SK-N-SH (cell line): Measurements from ENCODE around the gene TRHDE. TPM values are rescaled to one million over a fixed set of nuclear protein-coding genes. Genes with fewer than 3 reads are reported as not detected.

Experiments
- CTCF ChIA-PET: fragments of 300-600, 350-600 bp; formaldehyde crosslinking; extraction: SDS; loops from one replicate; lab custom pipeline; 2021; lab: Yijun Ruan, JAX
- POLR2A ChIA-PET: fragments of 350-600 bp; sonication (Branson Sonifier 250); formaldehyde crosslinking; extraction: SDS; loops from one replicate; lab custom pipeline; 2020; ENCODE audit warnings: antibody characterized with exemption, inconsistent platforms; lab: Yijun Ruan, JAX
- DNase-seq: peaks from one replicate; pipeline ENCODE4 v3.0.0; 2012
- H2AFZ ChIP-seq: fragments of 200-600 bp; sonication (generic); 2 replicates; pipeline ENCODE4 v1.8.1; 2016; ENCODE audit warnings: antibody characterized with exemption, mild to moderate bottlenecking, low read depth
- H3F3A ChIP-seq: fragments of 200-600 bp; sonication (generic); replicated peaks from 2 replicates; pipeline ENCODE3; 2016; ENCODE audit warnings: antibody characterized with exemption, mild to moderate bottlenecking; ENCODE audit not compliant: insufficient read depth
- H3K27ac ChIP-seq, 2 experiments: fragments of 200-500 bp in 1 of 2; fragments of 200-600 bp in 1 of 2; sonication (Bioruptor generic) in 1 of 2; sonication (generic), shearing (Covaris generic) in 1 of 2; 2 replicates each; pipeline versions ENCODE4 v1.5.1 to v1.6.1; 2014 to 2016; ENCODE audit warnings: low read depth in 2 of 2, inconsistent platforms in 1 of 2, low read length in 1 of 2, mild to moderate bottlenecking in 1 of 2, mixed read lengths in 1 of 2
- H3K27me3 ChIP-seq: fragments of 200-600 bp; sonication (generic), shearing (Covaris generic); 2 replicates; pipeline ENCODE4 v1.6.1; 2016; ENCODE audit warnings: mixed run types; ENCODE audit not compliant: insufficient read depth
- H3K36me3 ChIP-seq, 2 experiments: fragments of 200-500 bp in 1 of 2; fragments of 200-600 bp in 1 of 2; sonication (Bioruptor generic) in 1 of 2; sonication (generic) in 1 of 2; replicated peaks in 1 of 2; 2 replicates each; pipeline versions ENCODE3 to v1.5.1; 2014 to 2016; ENCODE audit warnings: low read length in 1 of 2, mild to moderate bottlenecking in 1 of 2; ENCODE audit not compliant: insufficient read depth in 2 of 2, control insufficient read depth in 1 of 2
- H3K4me1 ChIP-seq, 2 experiments: fragments of 200-500 bp in 1 of 2; fragments of 200-600 bp in 1 of 2; sonication (Bioruptor generic) in 1 of 2; sonication (generic), shearing (Covaris generic) in 1 of 2; 2 replicates each; pipeline versions ENCODE4 v1.5.1 to v1.6.1; 2014 to 2016; ENCODE audit warnings: low read depth in 1 of 2, low read length in 1 of 2, mixed run types in 1 of 2; ENCODE audit not compliant: insufficient read depth in 2 of 2, control insufficient read depth in 1 of 2
- H3K4me2 ChIP-seq: fragments of 200-600 bp; sonication (generic), shearing (Covaris generic); 2 replicates; pipeline ENCODE4 v1.6.1; 2017; ENCODE audit warnings: mixed run types
- H3K4me3 ChIP-seq, 2 experiments: fragments of 200-500 bp in 1 of 2; fragments of 200-600 bp in 1 of 2; sonication (Bioruptor generic) in 1 of 2; sonication (generic), shearing (Covaris generic) in 1 of 2; 2 replicates each; pipeline versions ENCODE4 v1.5.1 to v1.8.1; 2014 to 2016; ENCODE audit warnings: low read depth in 2 of 2, inconsistent platforms in 1 of 2, low read length in 1 of 2, mild to moderate bottlenecking in 1 of 2, mixed read lengths in 1 of 2, moderate library complexity in 1 of 2
- H3K79me2 ChIP-seq: fragments of 200-600 bp; sonication (generic); 2 replicates; pipeline ENCODE4 v1.8.1; 2017; ENCODE audit warnings: mild to moderate bottlenecking; ENCODE audit not compliant: insufficient read depth
- H3K9ac ChIP-seq: fragments of 200-600 bp; sonication (generic); 2 replicates; pipeline ENCODE4 v1.6.1; 2017; ENCODE audit warnings: mixed run types
- H3K9me2 ChIP-seq: fragments of 200-600 bp; sonication (generic); 2 replicates; pipeline ENCODE4 v1.6.1; 2017; ENCODE audit warnings: mixed run types
- H3K9me3 ChIP-seq: fragments of 200-600 bp; sonication (generic); 2 replicates; pipeline ENCODE4 v1.6.1; 2017; ENCODE audit warnings: mixed run types, mild to moderate bottlenecking, moderate library complexity
- H4K20me1 ChIP-seq: fragments of 200-600 bp; sonication (generic); 2 replicates; pipeline ENCODE4 v1.6.1; 2017; ENCODE audit warnings: mild to moderate bottlenecking, mixed run types; ENCODE audit not compliant: insufficient read depth
- CHD2 ChIP-seq: fragments of 150-350 bp; IDR thresholded peaks from 2 replicates; pipeline ENCODE4 v1.6.1; 2018; ENCODE audit warnings: low read length; ENCODE audit not compliant: partially characterized antibody
- EP300 ChIP-seq, 2 experiments: IDR thresholded peaks; 2 replicates each; pipeline versions ENCODE4 v1.4.0 to v1.6.1; 2012; ENCODE audit warnings: borderline replicate concordance in 1 of 2, low read depth in 1 of 2, low read length in 1 of 2
- EZH2phosphoT487 ChIP-seq: fragments of 200-600 bp; sonication (generic); IDR thresholded peaks from 2 replicates; pipeline ENCODE4 v1.6.1; 2017; ENCODE audit warnings: low read depth, mixed run types, mild to moderate bottlenecking, antibody characterized with exemption, moderate library complexity, borderline replicate concordance
- FOXM1 ChIP-seq: IDR thresholded peaks from 2 replicates; pipeline ENCODE4 v1.4.0; 2012; ENCODE audit warnings: low read depth, mild to moderate bottlenecking
- GABPA ChIP-seq: IDR thresholded peaks from 2 replicates; pipeline ENCODE4 v1.4.0; 2012; ENCODE audit warnings: low read depth, mild to moderate bottlenecking
- MAX ChIP-seq: IDR thresholded peaks from 2 replicates; pipeline ENCODE4 v1.4.0; 2012; ENCODE audit warnings: low read depth
- MXI1 ChIP-seq: IDR thresholded peaks from 2 replicates; pipeline ENCODE4 v1.6.1; 2012; ENCODE audit warnings: mild to moderate bottlenecking, low read depth, low read length, improper control_type of control experiment
- NFIC ChIP-seq: IDR thresholded peaks from 2 replicates; pipeline ENCODE4 v1.4.0; 2012; ENCODE audit warnings: borderline replicate concordance
- PBX3 ChIP-seq: IDR thresholded peaks from 2 replicates; pipeline ENCODE4; 2012
- POLR2AphosphoS5 ChIP-seq: IDR thresholded peaks from 2 replicates; pipeline ENCODE4 v1.6.1; 2012; ENCODE audit warnings: low read depth, low read length
- RAD21 ChIP-seq: IDR thresholded peaks from 2 replicates; pipeline ENCODE4 v1.6.1; 2012; ENCODE audit warnings: mild to moderate bottlenecking, low read length
- RCOR1 ChIP-seq: fragments of 150-350 bp; IDR thresholded peaks from 2 replicates; pipeline ENCODE4 v1.6.1; 2017; ENCODE audit warnings: antibody characterized with exemption, low read length
- REST ChIP-seq: IDR thresholded peaks from 2 replicates; pipeline ENCODE4 v1.6.1; 2012; ENCODE audit warnings: mild to moderate bottlenecking, low read depth, low read length, moderate library complexity
- SMC3 ChIP-seq: IDR thresholded peaks from 2 replicates; pipeline ENCODE4 v1.6.1; 2012; ENCODE audit warnings: low read depth, low read length, improper control_type of control experiment
- TAF1 ChIP-seq: IDR thresholded peaks from 2 replicates; pipeline ENCODE4 v1.6.1; 2012; ENCODE audit warnings: low read depth, mild to moderate bottlenecking, low read length, moderate library complexity, borderline replicate concordance
- TEAD4 ChIP-seq: IDR thresholded peaks from 2 replicates; pipeline ENCODE4 v1.4.0; 2012; ENCODE audit warnings: mild to moderate bottlenecking, borderline replicate concordance; ENCODE audit not compliant: insufficient read depth
- YY1 ChIP-seq: IDR thresholded peaks from 2 replicates; pipeline ENCODE4 v1.4.0; 2012; ENCODE audit warnings: low read depth, mild to moderate bottlenecking
- ZBTB33 ChIP-seq: IDR thresholded peaks from 2 replicates; pipeline ENCODE4 v1.4.0; 2012; ENCODE audit warnings: low read depth, borderline replicate concordance
- WGBS: methylation state at CpG from one replicate; pipeline ENCODE4 v1.1.6; 2017; ENCODE audit warnings: low lambda C conversion rate; 5-methylcytosine and 5-hydroxymethylcytosine counted together
- polyA plus RNA-seq, 3 experiments: library from polyadenylated mRNA; depleted of rRNA; stranded (reverse); fragments of >200 nt; gene quantifications; 2 replicates each; pipeline ENCODE4 v1.2.3, GENCODE V29; 2012
- TF ChIP-seq, protein P1 (sequence below): IDR thresholded peaks from 2 replicates; pipeline ENCODE4 v1.4.0; 2012; ENCODE audit warnings: low read depth, borderline replicate concordance

TRHDE gene
- polyA plus RNA-seq, 1 of the 3 experiments (the other 2 are of a cell fraction): 0.46 TPM

DNA sequence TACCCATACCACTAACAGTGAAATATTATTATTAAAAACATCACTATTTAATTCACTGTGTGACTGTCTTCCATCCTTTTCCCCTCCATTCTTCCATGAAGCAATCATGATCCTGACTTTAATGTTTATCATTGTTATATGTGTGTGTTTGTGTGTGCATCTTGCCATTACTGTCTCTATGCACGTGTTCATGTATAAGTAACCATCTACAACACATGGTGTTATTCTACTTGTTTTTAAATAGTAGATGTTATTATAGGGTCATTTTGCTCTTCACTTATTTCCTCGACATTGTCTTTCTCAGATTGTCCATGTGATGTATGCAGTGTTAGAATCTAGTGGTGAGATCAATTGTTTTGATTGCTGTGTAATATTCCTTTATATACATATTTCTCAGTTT is 195.8 kb downstream of the TRHDE start:
- Histone ChIP-seq H3K79me2 (no peaks in the 10 kb centered on the region), H4K20me1 (no peaks in the 10 kb centered on the region), H3K27ac (no peak overlapping the region), H3F3A (no peaks in the 10 kb centered on the region), H3K9me2 (no peaks in the 10 kb centered on the region), H3K36me3 (no peaks in the 10 kb centered on the region), H3K9me3 (no peaks in the 10 kb centered on the region), H3K4me1 (no peaks in the 10 kb centered on the region), H3K27me3 (no peaks in the 10 kb centered on the region), H2AFZ (no peak overlapping the region), H3K9ac (no peak overlapping the region), H3K4me3 (no peak overlapping the region), H3K4me2 (no peak overlapping the region)
- CTCF ChIA-PET: no interaction called here
- POLR2A ChIA-PET: no interaction called here
- WGBS: 29% methylated on average over 2 of the region's 2 CpGs
- no peak for DNase-seq
- no peak for TF ChIP-seq PBX3
- no peak for TF ChIP-seq MAX
- TF ChIP-seq CHD2: no peak
- no peak for TF ChIP-seq NFIC
- no peak for TF ChIP-seq YY1
- no peak for TF ChIP-seq RAD21
- TF ChIP-seq EZH2phosphoT487: no peak
- TF ChIP-seq SMC3: no peak
- TF ChIP-seq TEAD4: no peak

- no peaks in the 10 kb centered on the region for H3K9me3 ChIP-seq
- no peak overlapping the region for H3K9ac ChIP-seq
- H3K9me2 ChIP-seq: no peaks in the 10 kb centered on the region
- no peaks in the 10 kb centered on the region for H4K20me1 ChIP-seq
- H3K4me1 ChIP-seq: no peaks in the 10 kb centered on the region
- H3K79me2 ChIP-seq: no peaks in the 10 kb centered on the region
- TF ChIP-seq, protein P1, sequence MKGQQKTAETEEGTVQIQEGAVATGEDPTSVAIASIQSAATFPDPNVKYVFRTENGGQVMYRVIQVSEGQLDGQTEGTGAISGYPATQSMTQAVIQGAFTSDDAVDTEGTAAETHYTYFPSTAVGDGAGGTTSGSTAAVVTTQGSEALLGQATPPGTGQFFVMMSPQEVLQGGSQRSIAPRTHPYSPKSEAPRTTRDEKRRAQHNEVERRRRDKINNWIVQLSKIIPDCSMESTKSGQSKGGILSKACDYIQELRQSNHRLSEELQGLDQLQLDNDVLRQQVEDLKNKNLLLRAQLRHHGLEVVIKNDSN: no peak
- TF ChIP-seq GABPA (no peak), RCOR1 (no peak), POLR2AphosphoS5 (no peak), PBX3 (no peak), REST (no peak), EP300 (IDR thresholded peaks at IDR 0.05; ENCODE audit: borderline replicate concordance in 1 of 2, low read depth in 1 of 2, low read length in 1 of 2) (no peak), FOXM1 (no peak), YY1 (no peak), RAD21 (no peak), MXI1 (no peak), TEAD4 (no peak), TAF1 (no peak), CHD2 (no peak), SMC3 (no peak), ZBTB33 (no peak)
- no peak overlapping the region for H2AFZ ChIP-seq
- POLR2A ChIA-PET: no interaction called here
- no peak for DNase-seq
- WGBS: 37% methylated on average over 3 of the region's 3 CpGs
- no peak overlapping the region for H3K27ac ChIP-seq
- H3K27me3 ChIP-seq: no peaks in the 10 kb centered on the region
- no peaks in the 10 kb centered on the region for H3F3A ChIP-seq
- H3K4me2 ChIP-seq: no peak overlapping the region
- H3K4me3 ChIP-seq: no peak overlapping the region
- H3K36me3 ChIP-seq: no peaks in the 10 kb centered on the region
- CTCF ChIA-PET: no interaction called here
Observed at GRCh38 chr12:72468505-72468904, 196.3 kb downstream of the TRHDE start.
